Vagina (tissue), 2 donors: ENCODE results near the gene MRPL18.

ENCODE experiments used
- POLR2A ChIP-seq, 2 donors: fragments of 450-650 bp; IDR thresholded peaks; one replicate each; pipeline ENCODE4 v1.6.1; 2017; ENCODE audit warnings: antibody characterized with exemption in 2 of 2, mild to moderate bottlenecking in 2 of 2, moderate library complexity in 2 of 2
- POLR2AphosphoS5 ChIP-seq, 2 donors: sonication (generic); formaldehyde crosslinking; IDR thresholded peaks; one replicate each; pipeline ENCODE4 v1.9.0; 2017; ENCODE audit warnings: antibody characterized with exemption in 2 of 2, mild to moderate bottlenecking in 2 of 2, low read depth in 1 of 2; ENCODE audit not compliant: insufficient read depth in 1 of 2
- TF ChIP-seq, protein P1 (sequence below), 3 experiments: fragments of 450-650 bp in 2 of 3; fragments of 200-600 bp in 1 of 3; sonication (generic) in 1 of 3; IDR thresholded peaks; one replicate each; pipeline ENCODE4 v1.5.1; 2017 to 2019; ENCODE audit warnings: antibody characterized with exemption in 3 of 3, mild to moderate bottlenecking in 2 of 3, moderate library complexity in 2 of 3

DNA sequence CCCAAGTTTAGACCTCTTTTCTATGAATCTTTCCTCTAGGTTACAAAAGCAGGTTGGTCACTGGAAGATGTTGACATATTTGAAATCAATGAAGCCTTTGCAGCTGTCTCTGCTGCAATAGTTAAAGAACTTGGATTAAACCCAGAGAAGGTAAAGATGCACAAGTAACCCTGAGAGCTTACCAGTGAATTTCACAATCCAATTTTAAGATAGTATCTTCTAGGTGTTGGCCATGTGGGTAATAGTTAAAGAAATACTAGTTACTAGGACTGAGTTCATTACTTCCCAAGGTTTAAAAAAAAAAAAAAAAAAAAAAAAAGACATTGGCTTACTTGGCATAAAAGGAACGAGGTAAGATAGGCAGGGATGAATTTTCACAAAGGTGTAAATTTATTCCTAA is 12.1 kb upstream of the MRPL18 start:
- TF ChIP-seq, protein P1, sequence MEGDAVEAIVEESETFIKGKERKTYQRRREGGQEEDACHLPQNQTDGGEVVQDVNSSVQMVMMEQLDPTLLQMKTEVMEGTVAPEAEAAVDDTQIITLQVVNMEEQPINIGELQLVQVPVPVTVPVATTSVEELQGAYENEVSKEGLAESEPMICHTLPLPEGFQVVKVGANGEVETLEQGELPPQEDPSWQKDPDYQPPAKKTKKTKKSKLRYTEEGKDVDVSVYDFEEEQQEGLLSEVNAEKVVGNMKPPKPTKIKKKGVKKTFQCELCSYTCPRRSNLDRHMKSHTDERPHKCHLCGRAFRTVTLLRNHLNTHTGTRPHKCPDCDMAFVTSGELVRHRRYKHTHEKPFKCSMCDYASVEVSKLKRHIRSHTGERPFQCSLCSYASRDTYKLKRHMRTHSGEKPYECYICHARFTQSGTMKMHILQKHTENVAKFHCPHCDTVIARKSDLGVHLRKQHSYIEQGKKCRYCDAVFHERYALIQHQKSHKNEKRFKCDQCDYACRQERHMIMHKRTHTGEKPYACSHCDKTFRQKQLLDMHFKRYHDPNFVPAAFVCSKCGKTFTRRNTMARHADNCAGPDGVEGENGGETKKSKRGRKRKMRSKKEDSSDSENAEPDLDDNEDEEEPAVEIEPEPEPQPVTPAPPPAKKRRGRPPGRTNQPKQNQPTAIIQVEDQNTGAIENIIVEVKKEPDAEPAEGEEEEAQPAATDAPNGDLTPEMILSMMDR (IDR thresholded peaks at IDR 0.05): no peak
- TF ChIP-seq POLR2A (IDR thresholded peaks at IDR 0.05) (no peak), POLR2AphosphoS5 (IDR thresholded peaks at IDR 0.05; ENCODE audit: insufficient read depth in 1 of 2, low read depth in 1 of 2) (no peak)
